Right lobe of liver (tissue), 4 donors: ENCODE data around the gene GOLGA1.

Experiments used
- POLR2A ChIP-seq: fragments of 450-650 bp; IDR thresholded peaks from one replicate; pipeline ENCODE4 v1.6.1; 2017; ENCODE audit warnings: antibody characterized with exemption, mild to moderate bottlenecking
- TF ChIP-seq, protein P1 (sequence below), 4 donors: fragments of 200-600 bp in 3 of 4; fragments of 450-650 bp in 1 of 4; IDR thresholded peaks; one replicate each; pipeline versions ENCODE4 v1.5.1 to v1.8.0; 2016 to 2022; ENCODE audit warnings: antibody characterized with exemption in 4 of 4, mild to moderate bottlenecking in 2 of 4
- donor health status: DM: no; HTN: no; CAD: no.
- donor health status: DM: no; HTN: no; CAD: no.
- donor health status: DM: no; HTN: yes; CAD: no.

GRCh38 chr9:124855566-124855943 lies 85.3 kb downstream of the GOLGA1 start:
- TF ChIP-seq, protein P1, sequence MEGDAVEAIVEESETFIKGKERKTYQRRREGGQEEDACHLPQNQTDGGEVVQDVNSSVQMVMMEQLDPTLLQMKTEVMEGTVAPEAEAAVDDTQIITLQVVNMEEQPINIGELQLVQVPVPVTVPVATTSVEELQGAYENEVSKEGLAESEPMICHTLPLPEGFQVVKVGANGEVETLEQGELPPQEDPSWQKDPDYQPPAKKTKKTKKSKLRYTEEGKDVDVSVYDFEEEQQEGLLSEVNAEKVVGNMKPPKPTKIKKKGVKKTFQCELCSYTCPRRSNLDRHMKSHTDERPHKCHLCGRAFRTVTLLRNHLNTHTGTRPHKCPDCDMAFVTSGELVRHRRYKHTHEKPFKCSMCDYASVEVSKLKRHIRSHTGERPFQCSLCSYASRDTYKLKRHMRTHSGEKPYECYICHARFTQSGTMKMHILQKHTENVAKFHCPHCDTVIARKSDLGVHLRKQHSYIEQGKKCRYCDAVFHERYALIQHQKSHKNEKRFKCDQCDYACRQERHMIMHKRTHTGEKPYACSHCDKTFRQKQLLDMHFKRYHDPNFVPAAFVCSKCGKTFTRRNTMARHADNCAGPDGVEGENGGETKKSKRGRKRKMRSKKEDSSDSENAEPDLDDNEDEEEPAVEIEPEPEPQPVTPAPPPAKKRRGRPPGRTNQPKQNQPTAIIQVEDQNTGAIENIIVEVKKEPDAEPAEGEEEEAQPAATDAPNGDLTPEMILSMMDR (IDR thresholded peaks at IDR 0.05), result no peak
- TF ChIP-seq POLR2A, result no peak
